ENCODE data around the gene COPE.

Gene COPE

GRCh38 chr19:18894254-18895037 is 24.7 kb downstream of the COPE start:
- no peak for FAIRE-seq

- no peak for FAIRE-seq
Observed at GRCh38 chr19:18893587-18894253, 25.5 kb downstream of the COPE start.

GRCh38 chr19:18889949-18890745 is 29.0 kb downstream of the COPE start:
- no peak for FAIRE-seq

- FAIRE-seq = no peak
Observed at GRCh38 chr19:18886972-18887371, 32.2 kb downstream of the COPE start.

- FAIRE-seq = no peak
Observed at GRCh38 chr19:18883526-18884304, 35.5 kb downstream of the COPE start.

GRCh38 chr19:18881491-18881890 is 37.7 kb downstream of the COPE start:
- FAIRE-seq = no peak

- no peak for FAIRE-seq
Observed at GRCh38 chr19:18879579-18880373, 39.4 kb downstream of the COPE start.

GRCh38 chr19:18878858-18879578 is 40.2 kb downstream of the COPE start:
- no peak for FAIRE-seq

- no peak for FAIRE-seq
Observed at GRCh38 chr19:18878058-18878797, 41.0 kb downstream of the COPE start.

GRCh38 chr19:18876865-18877264 is 42.3 kb downstream of the COPE start:
- FAIRE-seq = no peak

- FAIRE-seq = no peak
Observed at GRCh38 chr19:18875726-18876125, 43.5 kb downstream of the COPE start.

- FAIRE-seq = no peak
Observed at GRCh38 chr19:18871543-18871942, 47.6 kb downstream of the COPE start.

- FAIRE-seq = no peak
Observed at GRCh38 chr19:18870531-18871172, 48.5 kb downstream of the COPE start.

- no peak for FAIRE-seq
Observed at GRCh38 chr19:18869781-18870530, 49.2 kb downstream of the COPE start.

- FAIRE-seq = no peak
Observed at GRCh38 chr19:18869023-18869618, 50.1 kb downstream of the COPE start.

GRCh38 chr19:18868380-18869022 is 50.7 kb downstream of the COPE start:
- FAIRE-seq = no peak

GRCh38 chr19:18867751-18868150 is 51.4 kb downstream of the COPE start:
- FAIRE-seq = no peak

GRCh38 chr19:18867199-18867598 is 52.0 kb downstream of the COPE start:
- no peak for FAIRE-seq
